Esophagus muscularis mucosa (tissue), 4 donors: ENCODE data around the gene PANK3.

Experiments
- EP300 ChIP-seq: sonication (generic); formaldehyde crosslinking; IDR thresholded peaks from one replicate; pipeline ENCODE4 v1.6.1; 2017; ENCODE audit warnings: antibody characterized with exemption
- POLR2A ChIP-seq: fragments of 450-650 bp; IDR thresholded peaks from one replicate; pipeline ENCODE4 v1.6.1; 2017; ENCODE audit warnings: antibody characterized with exemption, moderate library complexity, mild to moderate bottlenecking, low read depth
- POLR2AphosphoS5 ChIP-seq, 2 donors: sonication (generic); formaldehyde crosslinking; IDR thresholded peaks; one replicate each; pipeline ENCODE4 v1.6.1; 2017; ENCODE audit warnings: antibody characterized with exemption in 2 of 2
- TF ChIP-seq, protein P1 (sequence below), 3 experiments: fragments of 200-600 bp in 2 of 3; fragments of 450-650 bp in 1 of 3; sonication (generic) in 2 of 3; IDR thresholded peaks; one replicate each; pipeline ENCODE4 v1.5.1; 2017 to 2019; ENCODE audit warnings: antibody characterized with exemption in 3 of 3, mild to moderate bottlenecking in 2 of 3, moderate library complexity in 1 of 3

DNA sequence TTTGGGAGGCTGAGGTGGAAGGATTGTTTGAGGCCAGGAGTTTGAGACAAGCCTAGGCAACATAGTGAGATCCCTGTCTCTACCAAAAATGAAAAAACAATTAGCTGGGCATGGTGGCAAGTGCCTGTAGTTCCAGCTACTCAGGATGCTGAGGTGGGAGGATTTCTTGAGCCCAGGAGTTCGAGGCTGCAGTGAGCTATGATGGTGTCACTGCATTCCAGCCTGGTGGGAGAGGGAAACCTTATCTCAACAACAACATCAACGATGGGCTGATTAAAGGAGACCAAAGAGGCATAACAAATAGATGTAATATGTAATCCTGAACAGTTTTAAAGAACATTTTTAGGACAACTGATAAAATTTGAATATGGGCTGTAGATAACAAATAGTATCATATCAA lies 34.2 kb upstream of the PANK3 start:
- TF ChIP-seq, protein P1, sequence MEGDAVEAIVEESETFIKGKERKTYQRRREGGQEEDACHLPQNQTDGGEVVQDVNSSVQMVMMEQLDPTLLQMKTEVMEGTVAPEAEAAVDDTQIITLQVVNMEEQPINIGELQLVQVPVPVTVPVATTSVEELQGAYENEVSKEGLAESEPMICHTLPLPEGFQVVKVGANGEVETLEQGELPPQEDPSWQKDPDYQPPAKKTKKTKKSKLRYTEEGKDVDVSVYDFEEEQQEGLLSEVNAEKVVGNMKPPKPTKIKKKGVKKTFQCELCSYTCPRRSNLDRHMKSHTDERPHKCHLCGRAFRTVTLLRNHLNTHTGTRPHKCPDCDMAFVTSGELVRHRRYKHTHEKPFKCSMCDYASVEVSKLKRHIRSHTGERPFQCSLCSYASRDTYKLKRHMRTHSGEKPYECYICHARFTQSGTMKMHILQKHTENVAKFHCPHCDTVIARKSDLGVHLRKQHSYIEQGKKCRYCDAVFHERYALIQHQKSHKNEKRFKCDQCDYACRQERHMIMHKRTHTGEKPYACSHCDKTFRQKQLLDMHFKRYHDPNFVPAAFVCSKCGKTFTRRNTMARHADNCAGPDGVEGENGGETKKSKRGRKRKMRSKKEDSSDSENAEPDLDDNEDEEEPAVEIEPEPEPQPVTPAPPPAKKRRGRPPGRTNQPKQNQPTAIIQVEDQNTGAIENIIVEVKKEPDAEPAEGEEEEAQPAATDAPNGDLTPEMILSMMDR (IDR thresholded peaks at IDR 0.05): no peak
- TF ChIP-seq POLR2AphosphoS5 (IDR thresholded peaks at IDR 0.05) (no peak), POLR2A (no peak), EP300 (no peak)
